GM12875 (cell line): ENCODE measurements around the gene PATE1.

Source experiments
- H3K4me3 ChIP-seq: one replicate; pipeline ENCODE4 v1.5.1; 2011; ENCODE audit warnings: low read depth, low read length, control low read depth
- TF ChIP-seq, protein P1 (sequence below): IDR thresholded peaks from 2 replicates; pipeline ENCODE4 v1.5.1; 2011; ENCODE audit warnings: low read depth, mild to moderate bottlenecking, control low read depth, inconsistent platforms, low read length, moderate library complexity, borderline replicate concordance; ENCODE audit not compliant: insufficient read depth

Gene PATE1

DNA sequence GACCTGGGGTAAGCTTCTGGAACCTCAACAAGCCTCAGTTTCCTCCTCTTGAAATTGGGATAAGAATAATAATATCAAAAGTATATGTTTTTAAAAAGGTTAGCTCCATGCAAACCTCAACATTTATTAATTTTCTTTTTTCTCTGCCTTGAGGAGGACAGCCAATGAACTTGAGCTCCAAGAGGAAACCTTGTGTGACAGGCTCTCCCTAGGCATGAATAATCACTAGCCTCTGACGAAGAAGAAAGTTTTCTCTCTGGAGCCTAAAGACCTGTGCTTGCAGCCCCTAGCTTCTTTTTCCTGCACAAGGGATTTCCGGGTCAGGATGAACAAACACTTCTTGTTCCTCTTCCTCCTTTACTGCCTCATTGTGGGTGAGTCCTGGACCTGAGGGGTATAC is 41.7 kb downstream of the PATE1 start, which contains the start of gene PATE3:
PATE3 (plus strand) TSS at position 301 of the 400 bp plus-strand sequence; CDS start at position 326, 25 bp downstream.
- TF ChIP-seq, protein P1, sequence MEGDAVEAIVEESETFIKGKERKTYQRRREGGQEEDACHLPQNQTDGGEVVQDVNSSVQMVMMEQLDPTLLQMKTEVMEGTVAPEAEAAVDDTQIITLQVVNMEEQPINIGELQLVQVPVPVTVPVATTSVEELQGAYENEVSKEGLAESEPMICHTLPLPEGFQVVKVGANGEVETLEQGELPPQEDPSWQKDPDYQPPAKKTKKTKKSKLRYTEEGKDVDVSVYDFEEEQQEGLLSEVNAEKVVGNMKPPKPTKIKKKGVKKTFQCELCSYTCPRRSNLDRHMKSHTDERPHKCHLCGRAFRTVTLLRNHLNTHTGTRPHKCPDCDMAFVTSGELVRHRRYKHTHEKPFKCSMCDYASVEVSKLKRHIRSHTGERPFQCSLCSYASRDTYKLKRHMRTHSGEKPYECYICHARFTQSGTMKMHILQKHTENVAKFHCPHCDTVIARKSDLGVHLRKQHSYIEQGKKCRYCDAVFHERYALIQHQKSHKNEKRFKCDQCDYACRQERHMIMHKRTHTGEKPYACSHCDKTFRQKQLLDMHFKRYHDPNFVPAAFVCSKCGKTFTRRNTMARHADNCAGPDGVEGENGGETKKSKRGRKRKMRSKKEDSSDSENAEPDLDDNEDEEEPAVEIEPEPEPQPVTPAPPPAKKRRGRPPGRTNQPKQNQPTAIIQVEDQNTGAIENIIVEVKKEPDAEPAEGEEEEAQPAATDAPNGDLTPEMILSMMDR = no peak
- H3K4me3 ChIP-seq = no peak within 1 kb of the TSS

DNA sequence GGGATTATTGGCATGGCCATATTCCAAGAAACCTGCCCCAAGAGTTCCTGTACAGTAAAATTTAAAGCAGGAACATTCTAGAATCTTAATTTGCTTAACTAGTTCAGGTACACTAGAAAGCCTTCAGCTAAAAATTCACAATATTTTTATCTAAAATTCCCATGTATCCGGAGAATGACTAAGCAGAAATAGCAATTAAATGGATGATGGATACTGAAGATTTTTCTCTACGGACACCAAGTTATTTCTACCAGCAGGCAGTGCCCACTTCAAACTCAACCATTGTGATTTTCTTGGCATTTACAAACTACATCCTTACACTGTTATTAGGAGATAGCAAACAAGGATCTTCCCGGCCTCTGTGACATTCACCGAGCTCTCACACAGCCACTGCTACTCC is 44.7 kb downstream of the PATE1 start:
- H3K4me3 ChIP-seq = no peak overlapping the region
- TF ChIP-seq, protein P1 = no peak

GRCh38 chr11:125797641-125798040 is 51.6 kb downstream of the PATE1 start:
- no peak overlapping the region for H3K4me3 ChIP-seq
- TF ChIP-seq, protein P1 = no peak
